ENCODE data around the gene COL4A2. TPM values are rescaled to one million over a fixed set of nuclear protein-coding genes. Genes with fewer than 3 reads are reported as not detected.

The COL4A2 gene
- total RNA-seq, 1 donor from 2014 or later, result not detected

DNA sequence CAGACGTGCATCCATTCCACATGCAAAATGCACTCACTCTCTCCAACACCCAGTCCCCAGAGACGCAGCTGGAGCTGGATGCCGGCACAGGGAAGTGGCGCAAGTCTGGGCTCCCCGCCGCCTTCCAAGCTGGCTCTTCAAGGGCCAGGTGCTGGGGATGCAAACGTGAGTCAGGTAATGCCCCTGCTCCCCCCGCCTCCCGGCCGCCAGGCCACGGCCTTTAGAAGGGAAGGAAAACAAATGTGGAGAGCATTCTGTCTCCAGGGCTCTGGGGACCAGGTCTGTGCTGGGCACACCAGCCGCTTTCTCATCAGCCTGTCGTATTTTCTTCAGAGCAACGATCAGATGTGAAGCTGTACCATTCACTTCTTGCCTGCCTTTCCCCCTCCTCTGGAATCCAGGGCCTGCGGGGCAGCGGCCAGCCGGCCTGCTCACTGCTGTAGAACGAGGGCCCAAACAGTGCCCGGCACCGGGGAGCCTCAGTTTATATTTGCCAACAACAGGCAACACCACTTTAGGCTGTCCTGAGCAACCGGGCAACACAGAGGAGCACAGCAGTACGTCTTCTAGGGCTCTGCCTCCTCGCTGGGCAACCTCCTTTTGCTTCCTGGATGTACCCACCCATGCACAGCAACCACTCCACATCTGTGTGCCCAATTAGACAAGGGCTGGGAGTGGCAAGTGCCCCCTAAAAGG, 250.7 kb downstream of the COL4A2 start:
- peaks cover 4% of the 10 kb centered on the region for H3K36me3 Mint-ChIP-seq (ENCODE audit: low read depth)
- ChIA-PET CTCF (no interaction called here), POLR2A (interaction anchor here (0.6 kb wide), 1 partner anchor 155 kb away, joined by 3 read pairs; no protein-coding TSS in a partner anchor)
- no peak overlapping the region for H3K4me3 Mint-ChIP-seq
- ATAC-seq (ENCODE audit: low read depth) (no peak), DNase-seq (no peak)
- TF ChIP-seq, protein P1, sequence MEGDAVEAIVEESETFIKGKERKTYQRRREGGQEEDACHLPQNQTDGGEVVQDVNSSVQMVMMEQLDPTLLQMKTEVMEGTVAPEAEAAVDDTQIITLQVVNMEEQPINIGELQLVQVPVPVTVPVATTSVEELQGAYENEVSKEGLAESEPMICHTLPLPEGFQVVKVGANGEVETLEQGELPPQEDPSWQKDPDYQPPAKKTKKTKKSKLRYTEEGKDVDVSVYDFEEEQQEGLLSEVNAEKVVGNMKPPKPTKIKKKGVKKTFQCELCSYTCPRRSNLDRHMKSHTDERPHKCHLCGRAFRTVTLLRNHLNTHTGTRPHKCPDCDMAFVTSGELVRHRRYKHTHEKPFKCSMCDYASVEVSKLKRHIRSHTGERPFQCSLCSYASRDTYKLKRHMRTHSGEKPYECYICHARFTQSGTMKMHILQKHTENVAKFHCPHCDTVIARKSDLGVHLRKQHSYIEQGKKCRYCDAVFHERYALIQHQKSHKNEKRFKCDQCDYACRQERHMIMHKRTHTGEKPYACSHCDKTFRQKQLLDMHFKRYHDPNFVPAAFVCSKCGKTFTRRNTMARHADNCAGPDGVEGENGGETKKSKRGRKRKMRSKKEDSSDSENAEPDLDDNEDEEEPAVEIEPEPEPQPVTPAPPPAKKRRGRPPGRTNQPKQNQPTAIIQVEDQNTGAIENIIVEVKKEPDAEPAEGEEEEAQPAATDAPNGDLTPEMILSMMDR (IDR thresholded peaks at IDR 0.05), result no peak
- H3K9me3 Mint-ChIP-seq, result no peaks in the 10 kb centered on the region
- no peaks in the 10 kb centered on the region for H3K27me3 Mint-ChIP-seq
- intact Hi-C loops (cut with micrococcal nuclease), result no loop called here
- peaks cover 33% of the 10 kb centered on the region for H3K4me1 Mint-ChIP-seq
- no peak overlapping the region for H3K27ac Mint-ChIP-seq

DNA sequence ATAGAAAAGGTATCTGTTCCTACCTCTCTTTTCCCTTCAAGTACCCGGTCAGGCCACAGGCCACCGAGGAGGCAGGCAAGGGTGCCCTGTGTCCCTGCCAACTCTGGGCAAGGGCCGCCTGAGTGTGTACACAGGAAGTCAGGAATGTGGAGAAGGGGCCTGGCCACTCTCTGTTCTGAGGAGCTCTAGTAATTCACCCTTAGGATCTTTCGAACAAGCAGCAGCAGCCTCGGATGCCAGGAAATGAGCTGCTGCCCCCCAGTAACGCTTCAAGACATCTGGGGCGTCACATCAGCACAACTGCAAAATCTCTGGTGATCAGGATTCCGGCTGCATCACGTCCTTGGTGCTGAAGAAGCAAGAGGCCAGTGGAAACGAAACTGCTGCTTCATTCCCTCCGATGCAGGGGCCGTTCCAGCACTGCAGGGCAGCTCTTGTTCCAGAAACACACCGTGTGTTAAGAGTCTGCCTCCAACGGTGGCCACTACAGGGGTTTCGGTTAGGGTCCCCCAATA, 252.4 kb downstream of the COL4A2 start:
- TF ChIP-seq, protein P1 (IDR thresholded peaks at IDR 0.05), result no peak
- CTCF ChIA-PET, result interaction anchor here (1.4 kb wide), 1 partner anchor 104 kb away, joined by 3 read pairs; no protein-coding TSS in a partner anchor
- DNase-seq (no peak), ATAC-seq (ENCODE audit: low read depth) (no peak)
- Mint-ChIP-seq H3K9me3 (no peaks in the 10 kb centered on the region), H3K4me1 (peaks cover 37% of the 10 kb centered on the region), H3K4me3 (no peak overlapping the region), H3K36me3 (ENCODE audit: low read depth) (peaks cover 4% of the 10 kb centered on the region), H3K27me3 (peaks cover under 1% of the 10 kb centered on the region), H3K27ac (no peak overlapping the region)
- POLR2A ChIA-PET, result interaction anchor here (0.6 kb wide), 1 partner anchor 135 kb away, joined by 4 read pairs; no protein-coding TSS in a partner anchor
- intact Hi-C loops (cut with micrococcal nuclease), result no loop called here

DNA sequence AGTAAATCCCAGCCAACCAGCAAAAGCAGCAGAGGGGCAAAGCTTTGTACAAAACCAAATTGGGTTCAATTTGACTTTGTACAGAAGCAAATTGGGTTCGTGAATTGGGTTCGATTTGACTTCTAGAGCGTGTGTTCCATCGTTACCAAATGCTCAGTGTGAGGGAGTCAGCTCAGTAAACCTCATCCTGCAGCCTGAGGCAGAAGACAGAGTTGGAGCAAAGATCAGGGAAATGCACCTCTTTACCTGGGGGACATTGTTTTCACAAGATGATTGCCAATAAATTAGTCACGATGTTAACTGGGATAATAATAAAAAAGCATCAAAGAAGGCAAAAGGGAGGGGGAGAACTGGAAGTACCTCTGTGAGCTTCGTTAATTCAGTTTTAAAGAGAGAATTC, 252.9 kb downstream of the COL4A2 start:
- ATAC-seq (ENCODE audit: low read depth) (no peak), DNase-seq (no peak)
- Mint-ChIP-seq H3K4me1 (peaks cover 37% of the 10 kb centered on the region), H3K4me3 (peak overlapping the region; percentile 17), H3K27me3 (peaks cover 3% of the 10 kb centered on the region), H3K9me3 (no peaks in the 10 kb centered on the region), H3K27ac (no peak overlapping the region), H3K36me3 (ENCODE audit: low read depth) (peaks cover 4% of the 10 kb centered on the region)
- ChIA-PET POLR2A (no interaction called here), CTCF (interaction anchor here (1.4 kb wide), 1 partner anchor 104 kb away, joined by 3 read pairs; no protein-coding TSS in a partner anchor)
- intact Hi-C loops (cut with micrococcal nuclease), result loop anchor here (2.0 to 5.0 kb wide), 2 partner anchors 89 to 783 kb away; no protein-coding TSS in a partner anchor
- TF ChIP-seq, protein P1 (IDR thresholded peaks at IDR 0.05), result no peak

DNA sequence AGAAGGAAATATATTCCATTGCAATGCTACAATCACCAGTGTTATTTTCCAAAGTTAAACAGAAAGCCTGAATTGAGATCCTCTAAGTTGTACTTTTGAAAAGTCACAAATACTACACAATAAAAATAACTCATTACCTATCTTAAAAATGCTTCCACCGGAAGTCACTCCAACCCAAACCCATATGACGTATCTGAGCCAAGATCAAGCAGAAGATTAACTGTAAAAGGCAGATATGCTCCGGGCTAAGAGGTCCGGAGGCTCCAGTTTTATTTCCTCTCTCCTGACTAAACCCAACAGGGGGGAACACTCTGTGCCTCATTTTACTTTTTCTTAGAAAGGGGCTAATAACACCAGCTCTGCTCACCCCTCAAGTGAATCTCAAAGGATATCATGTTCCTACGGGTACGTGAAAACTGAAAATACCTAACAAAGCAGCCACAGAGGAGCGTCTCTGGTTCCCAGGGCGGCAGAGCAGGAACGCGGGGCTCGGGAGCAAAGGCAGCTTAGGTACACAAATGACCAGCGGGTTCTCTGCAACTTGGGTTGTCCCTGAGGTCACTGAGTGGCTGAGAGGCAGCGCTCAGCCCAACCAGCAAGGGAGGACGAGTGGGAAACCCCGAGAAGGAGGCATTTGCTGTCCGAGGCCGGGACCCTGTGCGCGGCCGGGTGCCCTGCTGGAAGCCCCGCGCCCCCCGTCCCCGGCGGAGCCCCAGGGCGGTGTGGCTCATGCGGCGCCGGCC, 253.7 kb downstream of the COL4A2 start:
- intact Hi-C loops (cut with micrococcal nuclease), result loop anchor here (2.0 to 5.0 kb wide), 2 partner anchors 90 to 783 kb away; no protein-coding TSS in a partner anchor
- no peaks in the 10 kb centered on the region for H3K9me3 Mint-ChIP-seq
- ChIA-PET CTCF (interaction anchor here (1.6 kb wide), 1 partner anchor 105 kb away, joined by 6 read pairs; no protein-coding TSS in a partner anchor), POLR2A (interaction anchor here (0.6 to 2.2 kb wide), 4 partner anchors 19 to 154 kb away, joined by 9 to 14 read pairs (median 12); partner anchors contain the start of gene ING1)
- peak overlapping the region; percentile 78 for H3K4me3 Mint-ChIP-seq
- peaks cover 32% of the 10 kb centered on the region for H3K4me1 Mint-ChIP-seq
- TF ChIP-seq, protein P1 (IDR thresholded peaks at IDR 0.05), result no peak
- peak; percentile 39 for DNase-seq
- peaks cover 4% of the 10 kb centered on the region for H3K36me3 Mint-ChIP-seq (ENCODE audit: low read depth)
- peaks cover 3% of the 10 kb centered on the region for H3K27me3 Mint-ChIP-seq
- no peak for ATAC-seq (ENCODE audit: low read depth)
- peak overlapping the region; percentile 65 for H3K27ac Mint-ChIP-seq
